ENCODE measurements around the gene ITGB2.

DNA sequence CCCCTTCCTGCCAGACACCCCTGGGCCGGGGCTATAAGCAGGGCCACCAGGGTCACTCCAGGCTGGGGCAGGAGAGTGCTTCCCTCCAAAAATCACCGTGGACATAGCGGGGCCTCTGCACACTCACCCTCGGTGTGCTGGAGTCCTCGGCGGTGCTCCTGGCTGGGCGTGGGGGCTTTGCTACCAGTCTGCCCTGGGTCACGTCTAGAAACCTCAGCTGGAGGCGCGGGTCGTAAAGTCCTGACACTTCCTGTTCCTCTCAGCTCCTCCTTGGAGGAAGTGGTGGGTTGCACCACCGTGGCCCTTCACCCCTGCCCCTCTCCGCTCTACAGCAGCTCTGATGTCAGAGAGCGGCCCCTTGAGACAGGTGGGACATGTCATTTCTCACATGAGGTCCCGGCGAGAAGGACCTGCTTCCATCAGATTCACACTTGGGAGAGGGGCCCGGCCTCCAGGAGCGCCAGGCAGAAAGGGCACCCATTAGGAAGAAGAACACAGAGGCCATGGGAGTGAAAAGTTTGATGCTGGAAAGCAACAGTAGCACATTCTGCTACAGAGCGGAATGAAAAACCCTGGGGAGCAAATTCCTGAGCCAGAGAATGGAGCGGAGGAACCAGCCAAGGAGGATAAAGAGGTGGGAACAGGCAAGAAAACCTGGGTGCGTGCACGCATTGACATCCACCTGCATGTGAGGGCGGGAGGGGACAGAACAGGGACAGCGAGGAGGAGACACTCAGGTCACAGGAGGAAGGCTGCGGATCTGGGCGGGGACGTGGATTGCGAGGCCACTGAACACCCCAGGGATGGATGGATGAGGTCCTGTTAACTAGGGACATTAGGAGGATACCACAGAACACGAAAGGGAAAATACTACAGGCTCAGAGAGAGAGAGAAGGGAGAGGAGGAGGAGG is at the start of gene ITGB2:
- TF ChIP-seq, protein P1, sequence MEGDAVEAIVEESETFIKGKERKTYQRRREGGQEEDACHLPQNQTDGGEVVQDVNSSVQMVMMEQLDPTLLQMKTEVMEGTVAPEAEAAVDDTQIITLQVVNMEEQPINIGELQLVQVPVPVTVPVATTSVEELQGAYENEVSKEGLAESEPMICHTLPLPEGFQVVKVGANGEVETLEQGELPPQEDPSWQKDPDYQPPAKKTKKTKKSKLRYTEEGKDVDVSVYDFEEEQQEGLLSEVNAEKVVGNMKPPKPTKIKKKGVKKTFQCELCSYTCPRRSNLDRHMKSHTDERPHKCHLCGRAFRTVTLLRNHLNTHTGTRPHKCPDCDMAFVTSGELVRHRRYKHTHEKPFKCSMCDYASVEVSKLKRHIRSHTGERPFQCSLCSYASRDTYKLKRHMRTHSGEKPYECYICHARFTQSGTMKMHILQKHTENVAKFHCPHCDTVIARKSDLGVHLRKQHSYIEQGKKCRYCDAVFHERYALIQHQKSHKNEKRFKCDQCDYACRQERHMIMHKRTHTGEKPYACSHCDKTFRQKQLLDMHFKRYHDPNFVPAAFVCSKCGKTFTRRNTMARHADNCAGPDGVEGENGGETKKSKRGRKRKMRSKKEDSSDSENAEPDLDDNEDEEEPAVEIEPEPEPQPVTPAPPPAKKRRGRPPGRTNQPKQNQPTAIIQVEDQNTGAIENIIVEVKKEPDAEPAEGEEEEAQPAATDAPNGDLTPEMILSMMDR (IDR thresholded peaks at IDR 0.05), result no peak
- TF ChIP-seq TAF1 (IDR thresholded peaks at IDR 0.05; ENCODE audit: borderline replicate concordance, low read depth, low read length) (no peak), FOXM1 (IDR thresholded peaks at IDR 0.05; ENCODE audit: low read depth) (no peak), JUND (IDR thresholded peaks at IDR 0.05) (no peak), SIN3A (IDR thresholded peaks at IDR 0.05; ENCODE audit: borderline replicate concordance, low read depth, low read length) (no peak), EZH2phosphoT487 (IDR thresholded peaks at IDR 0.05; ENCODE audit: borderline replicate concordance, low read depth) (no peak), GATA2 (CRISPR knock-in tag; IDR thresholded peaks at IDR 0.05) (no peak), ELF1 (IDR thresholded peaks at IDR 0.05) (no peak), RAD21 (IDR thresholded peaks at IDR 0.05; ENCODE audit: low read length) (no peak), CHD2 (IDR thresholded peaks at IDR 0.05; ENCODE audit: low read length, partially characterized antibody) (no peak), POLR2AphosphoS5 (IDR thresholded peaks at IDR 0.05; ENCODE audit: low read depth, low read length) (no peak)
- TF ChIP-seq, protein P2, sequence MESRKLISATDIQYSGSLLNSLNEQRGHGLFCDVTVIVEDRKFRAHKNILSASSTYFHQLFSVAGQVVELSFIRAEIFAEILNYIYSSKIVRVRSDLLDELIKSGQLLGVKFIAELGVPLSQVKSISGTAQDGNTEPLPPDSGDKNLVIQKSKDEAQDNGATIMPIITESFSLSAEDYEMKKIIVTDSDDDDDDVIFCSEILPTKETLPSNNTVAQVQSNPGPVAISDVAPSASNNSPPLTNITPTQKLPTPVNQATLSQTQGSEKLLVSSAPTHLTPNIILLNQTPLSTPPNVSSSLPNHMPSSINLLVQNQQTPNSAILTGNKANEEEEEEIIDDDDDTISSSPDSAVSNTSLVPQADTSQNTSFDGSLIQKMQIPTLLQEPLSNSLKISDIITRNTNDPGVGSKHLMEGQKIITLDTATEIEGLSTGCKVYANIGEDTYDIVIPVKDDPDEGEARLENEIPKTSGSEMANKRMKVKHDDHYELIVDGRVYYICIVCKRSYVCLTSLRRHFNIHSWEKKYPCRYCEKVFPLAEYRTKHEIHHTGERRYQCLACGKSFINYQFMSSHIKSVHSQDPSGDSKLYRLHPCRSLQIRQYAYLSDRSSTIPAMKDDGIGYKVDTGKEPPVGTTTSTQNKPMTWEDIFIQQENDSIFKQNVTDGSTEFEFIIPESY (IDR thresholded peaks at IDR 0.05; ENCODE audit: borderline replicate concordance, low read depth), result no peak
- TF ChIP-seq, protein P3, sequence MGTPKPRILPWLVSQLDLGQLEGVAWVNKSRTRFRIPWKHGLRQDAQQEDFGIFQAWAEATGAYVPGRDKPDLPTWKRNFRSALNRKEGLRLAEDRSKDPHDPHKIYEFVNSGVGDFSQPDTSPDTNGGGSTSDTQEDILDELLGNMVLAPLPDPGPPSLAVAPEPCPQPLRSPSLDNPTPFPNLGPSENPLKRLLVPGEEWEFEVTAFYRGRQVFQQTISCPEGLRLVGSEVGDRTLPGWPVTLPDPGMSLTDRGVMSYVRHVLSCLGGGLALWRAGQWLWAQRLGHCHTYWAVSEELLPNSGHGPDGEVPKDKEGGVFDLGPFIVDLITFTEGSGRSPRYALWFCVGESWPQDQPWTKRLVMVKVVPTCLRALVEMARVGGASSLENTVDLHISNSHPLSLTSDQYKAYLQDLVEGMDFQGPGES (IDR thresholded peaks at IDR 0.05; ENCODE audit: low read depth, low read length), result no peak
